Glutamatergic neuron (in vitro differentiated cells): ENCODE data around the gene MEGF11. TPM values are rescaled to one million over a fixed set of nuclear protein-coding genes. Genes with fewer than 3 reads are reported as not detected.
"Not testable (repeated sequence)": the region's sequence is repeated elsewhere in the genome, so short reads cannot be mapped to it uniquely, and the experiment has no call there.

Experiments used
- DNase-seq: peaks from one replicate; pipeline ENCODE4 v3.0.0; 2022
- H3K27ac Mint-ChIP-seq: one replicate; pipeline ENCODE4 v1.8.0; 2020; ENCODE audit warnings: mild to moderate bottlenecking, mixed read lengths, inconsistent platforms; ENCODE audit not compliant: unreplicated experiment
- H3K27me3 Mint-ChIP-seq: one replicate; pipeline ENCODE4 v1.8.0; 2020; ENCODE audit warnings: mild to moderate bottlenecking, moderate library complexity, mixed read lengths, inconsistent platforms; ENCODE audit not compliant: unreplicated experiment
- H3K36me3 Mint-ChIP-seq: one replicate; pipeline ENCODE4 v1.8.0; 2020; ENCODE audit warnings: mild to moderate bottlenecking, mixed read lengths, inconsistent platforms; ENCODE audit not compliant: unreplicated experiment
- H3K4me1 Mint-ChIP-seq: one replicate; pipeline ENCODE4 v1.8.0; 2020; ENCODE audit warnings: mild to moderate bottlenecking, low read depth, mixed read lengths, inconsistent platforms; ENCODE audit not compliant: unreplicated experiment
- H3K4me3 Mint-ChIP-seq: one replicate; pipeline ENCODE4 v1.8.0; 2020; ENCODE audit warnings: mild to moderate bottlenecking, mixed read lengths, inconsistent platforms; ENCODE audit not compliant: unreplicated experiment
- H3K9me3 Mint-ChIP-seq: one replicate; pipeline ENCODE4 v1.8.0; 2020; ENCODE audit warnings: mild to moderate bottlenecking, moderate library complexity, mixed read lengths, inconsistent platforms; ENCODE audit not compliant: unreplicated experiment
- CTCF ChIP-seq: fragments of 200-600 bp; sonication (generic); IDR thresholded peaks from one replicate; pipeline ENCODE4 v1.5.0; 2021; ENCODE audit not compliant: partially characterized antibody, unreplicated experiment
- total RNA-seq: library from RNA; stranded (reverse); fragmentation: NEBNext Ultra II Directional; extraction: Animal tissue kit (Norgen Biotek cat#: 25700); gene quantifications from one replicate; pipeline ENCODE4 v1.2.1, GENCODE V29; 2021; ENCODE audit not compliant: unreplicated experiment

The MEGF11 gene
- total RNA-seq, 1 donor from 2014 or later = 2.6 TPM

DNA sequence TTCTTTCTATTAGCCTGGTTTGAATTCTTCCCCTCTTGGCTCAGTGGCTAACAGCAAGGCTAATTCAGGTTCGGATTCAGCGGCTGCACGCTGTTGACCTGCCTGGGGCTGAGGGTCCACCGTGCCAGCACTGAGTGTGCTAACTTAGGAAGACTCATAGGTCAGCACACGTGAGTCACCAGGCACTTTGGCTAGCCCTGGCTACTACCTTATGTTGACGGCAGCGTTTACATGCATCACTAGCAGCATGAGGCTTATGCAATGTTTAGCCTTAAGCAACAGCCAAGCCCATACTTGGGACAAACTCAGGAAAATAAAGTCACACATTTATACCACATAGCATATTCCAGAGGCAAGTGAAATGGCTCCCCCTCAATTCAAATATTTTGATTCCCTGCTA is 246.6 kb downstream of the MEGF11 start:
- Mint-ChIP-seq H3K36me3 (peaks cover 3% of the 10 kb centered on the region), H3K9me3 (no peaks in the 10 kb centered on the region), H3K4me3 (no peak overlapping the region), H3K4me1 (peaks cover 1% of the 10 kb centered on the region), H3K27me3 (peaks cover 4% of the 10 kb centered on the region), H3K27ac (no peak overlapping the region)
- DNase-seq = no peak
- TF ChIP-seq CTCF = no peak

DNA sequence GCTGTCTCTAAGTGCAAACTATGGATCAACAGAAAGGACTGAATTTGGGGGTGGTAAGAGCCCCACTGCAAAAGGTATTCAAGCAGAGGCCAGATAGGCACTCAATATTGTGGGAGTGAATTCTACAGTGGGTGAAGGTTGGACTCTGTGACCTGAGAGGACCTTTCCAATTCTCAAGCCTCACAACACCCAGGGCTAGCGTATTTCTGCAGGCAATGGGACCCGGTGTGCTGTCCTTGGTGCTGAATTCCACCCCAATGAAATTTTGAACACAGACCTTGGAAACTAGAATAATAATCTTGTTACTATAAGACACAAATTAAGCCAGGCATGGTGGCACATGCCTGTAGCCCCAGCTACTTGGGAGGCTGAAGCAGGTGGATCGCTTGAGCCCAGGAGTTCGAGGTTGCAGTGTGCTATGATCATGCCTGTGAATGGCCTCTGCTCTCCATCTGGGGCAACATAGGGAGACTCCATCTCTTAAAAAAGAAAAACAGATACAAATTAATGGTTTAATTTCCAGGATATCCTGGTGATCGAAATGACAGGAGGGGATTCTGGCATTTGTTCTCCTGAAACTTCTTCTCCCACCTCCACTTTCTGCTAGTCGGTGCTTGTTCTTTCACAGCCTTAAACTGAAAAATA is 248.8 kb downstream of the MEGF11 start:
- DNase-seq = no peak
- Mint-ChIP-seq H3K36me3 (peaks cover 3% of the 10 kb centered on the region), H3K4me3 (no peak overlapping the region), H3K27me3 (peaks cover 5% of the 10 kb centered on the region), H3K4me1 (peaks cover 3% of the 10 kb centered on the region), H3K27ac (no peak overlapping the region), H3K9me3 (no peaks in the 10 kb centered on the region)
- no peak for TF ChIP-seq CTCF

DNA sequence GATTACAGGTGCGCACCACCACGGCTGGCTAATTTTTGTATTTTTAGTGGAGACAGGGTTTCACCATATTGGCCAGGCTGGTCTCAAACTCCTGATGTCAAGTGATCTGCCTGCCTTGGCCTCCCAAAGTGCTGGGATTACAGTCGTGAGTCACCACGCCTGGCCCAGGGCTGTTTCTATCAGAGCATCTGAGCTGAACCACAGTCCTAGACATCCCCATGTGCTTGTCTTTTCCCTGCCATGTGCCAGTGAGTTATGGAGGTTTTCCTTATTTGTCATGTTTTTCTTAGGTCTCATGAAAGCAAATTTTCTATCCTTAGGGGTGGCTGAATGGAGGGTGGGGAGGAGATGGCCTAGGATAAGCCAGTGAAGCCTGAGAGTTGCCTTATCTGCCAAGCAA is 250.4 kb downstream of the MEGF11 start:
- not testable (repeated sequence) for H3K27me3 Mint-ChIP-seq, H3K27ac Mint-ChIP-seq, H3K4me3 Mint-ChIP-seq, H3K4me1 Mint-ChIP-seq, H3K36me3 Mint-ChIP-seq, DNase-seq, H3K9me3 Mint-ChIP-seq

GRCh38 chr15:66001717-66002426 is 251.7 kb downstream of the MEGF11 start:
- peaks cover 5% of the 10 kb centered on the region for H3K27me3 Mint-ChIP-seq
- no peak for DNase-seq

DNA sequence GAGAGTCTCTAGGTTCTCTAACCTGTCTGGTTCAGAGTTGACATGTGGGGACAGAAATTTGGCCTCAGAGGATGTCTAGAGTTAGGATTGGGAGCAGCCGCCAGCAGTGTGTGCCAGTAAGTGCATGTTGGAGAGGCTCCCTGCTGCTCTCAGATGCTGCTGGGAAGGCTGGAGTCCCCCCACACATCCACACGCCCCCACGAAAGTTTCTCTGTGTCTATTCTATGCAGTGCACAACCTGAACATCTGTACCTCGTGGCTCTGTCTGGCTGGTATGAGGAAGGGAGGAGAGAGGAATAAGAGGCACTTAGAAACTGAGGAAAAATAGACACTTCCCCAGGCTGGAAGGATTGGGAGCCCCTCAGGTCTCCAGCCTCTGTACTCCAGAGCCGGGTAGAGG is 252.5 kb downstream of the MEGF11 start:
- H3K27me3 Mint-ChIP-seq = peaks cover 5% of the 10 kb centered on the region
- peaks cover 3% of the 10 kb centered on the region for H3K4me1 Mint-ChIP-seq
- no peak overlapping the region for H3K4me3 Mint-ChIP-seq
- no peak for DNase-seq
- H3K9me3 Mint-ChIP-seq = no peaks in the 10 kb centered on the region
- TF ChIP-seq CTCF = no peak
- H3K36me3 Mint-ChIP-seq = peaks cover 3% of the 10 kb centered on the region
- no peak overlapping the region for H3K27ac Mint-ChIP-seq

More at GRCh38 chr15:66001717-66002426, 251.7 kb downstream of the MEGF11 start:
- Mint-ChIP-seq H3K4me1 (peaks cover 3% of the 10 kb centered on the region), H3K27ac (no peak overlapping the region), H3K4me3 (no peak overlapping the region), H3K36me3 (peaks cover 3% of the 10 kb centered on the region), H3K9me3 (no peaks in the 10 kb centered on the region)
- no peak for TF ChIP-seq CTCF
